Bone marrow (tissue), 2 donors: ENCODE results near the gene CACNA2D3.

Source experiments
- DNase-seq, 2 donors: peaks; one replicate each; lab custom pipeline; 2025; lab: John Stamatoyannopoulos, UW

CACNA2D3 gene

DNA sequence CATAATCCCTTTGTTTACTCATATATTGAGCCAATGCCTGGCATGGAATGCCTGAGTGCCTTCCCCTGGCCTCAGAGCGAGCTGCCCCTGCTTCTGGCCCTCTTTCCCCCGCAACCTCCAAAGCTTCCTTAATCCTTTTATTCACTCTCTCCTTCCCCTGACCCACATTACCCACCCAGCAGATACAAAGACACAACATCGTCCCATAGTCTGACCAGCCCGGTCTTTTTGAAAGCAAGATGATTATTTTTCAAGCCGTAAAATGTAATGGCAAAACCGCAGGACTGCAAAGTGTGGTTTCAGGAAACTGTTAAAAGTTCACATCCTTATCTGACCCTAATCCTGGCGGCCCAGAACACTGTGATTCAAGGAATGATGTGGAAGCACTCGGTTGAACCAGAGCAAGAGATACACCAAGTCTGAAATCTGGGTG is 883.9 kb downstream of the CACNA2D3 start:
- DNase-seq: no peak

DNA sequence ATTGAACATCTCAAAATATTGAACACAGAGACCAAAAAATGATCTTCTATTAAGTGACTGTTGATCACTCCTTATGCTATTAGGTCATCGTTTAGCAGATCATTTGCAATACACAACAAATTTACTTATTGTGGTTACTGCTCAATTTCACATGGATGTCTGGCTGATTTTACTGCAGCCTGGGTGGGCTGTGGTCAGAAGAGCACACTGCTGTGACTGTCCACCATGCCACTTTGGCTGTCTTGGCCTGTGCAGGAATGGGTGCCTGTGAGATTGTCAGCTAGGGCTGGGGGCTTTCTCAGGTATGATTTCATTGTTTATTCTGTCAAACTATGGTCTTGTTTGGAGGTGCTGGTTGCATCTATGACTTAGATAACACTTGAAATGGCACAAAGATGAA is 885.6 kb downstream of the CACNA2D3 start:
- no peak for DNase-seq

DNA sequence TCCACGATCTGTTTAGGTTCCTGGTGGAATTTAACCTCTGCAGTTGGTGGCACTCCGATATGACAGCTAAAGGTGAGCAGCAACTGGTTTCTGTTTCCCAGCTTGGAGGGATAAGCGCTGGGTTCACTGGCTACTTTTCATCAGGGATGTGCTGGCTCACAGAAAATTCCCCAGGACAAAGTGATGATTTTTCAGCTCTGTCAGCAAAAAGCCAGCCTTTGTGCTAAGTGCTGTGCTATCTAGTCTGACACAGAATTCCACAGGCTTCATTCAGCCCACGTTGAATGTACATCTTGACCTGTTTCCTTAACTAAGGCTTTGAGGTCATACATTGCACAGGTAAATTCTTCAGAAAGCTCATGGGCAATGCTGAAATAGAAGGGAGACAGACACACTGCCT is 887.0 kb downstream of the CACNA2D3 start:
- DNase-seq: no peak

DNA sequence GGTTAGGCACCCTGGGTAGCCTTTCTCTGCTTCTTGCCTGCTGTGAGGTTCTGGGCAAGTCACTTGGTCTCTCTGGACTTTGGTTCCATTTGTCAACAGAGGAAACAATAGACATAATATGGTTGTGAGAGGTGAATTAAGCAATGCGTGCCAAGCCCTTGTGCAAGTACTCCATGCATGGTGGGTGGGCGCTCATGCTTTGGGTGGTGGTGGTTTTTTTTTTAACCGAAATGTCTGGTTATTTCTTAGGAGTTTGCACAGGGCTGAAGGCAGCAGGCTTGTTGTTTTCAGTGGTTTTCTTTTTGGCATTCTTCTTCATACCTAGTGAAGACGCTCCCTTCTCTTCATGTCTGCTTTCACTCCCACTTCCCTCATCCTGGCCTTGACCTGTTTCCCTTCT is 889.7 kb downstream of the CACNA2D3 start:
- DNase-seq: no peak

DNA sequence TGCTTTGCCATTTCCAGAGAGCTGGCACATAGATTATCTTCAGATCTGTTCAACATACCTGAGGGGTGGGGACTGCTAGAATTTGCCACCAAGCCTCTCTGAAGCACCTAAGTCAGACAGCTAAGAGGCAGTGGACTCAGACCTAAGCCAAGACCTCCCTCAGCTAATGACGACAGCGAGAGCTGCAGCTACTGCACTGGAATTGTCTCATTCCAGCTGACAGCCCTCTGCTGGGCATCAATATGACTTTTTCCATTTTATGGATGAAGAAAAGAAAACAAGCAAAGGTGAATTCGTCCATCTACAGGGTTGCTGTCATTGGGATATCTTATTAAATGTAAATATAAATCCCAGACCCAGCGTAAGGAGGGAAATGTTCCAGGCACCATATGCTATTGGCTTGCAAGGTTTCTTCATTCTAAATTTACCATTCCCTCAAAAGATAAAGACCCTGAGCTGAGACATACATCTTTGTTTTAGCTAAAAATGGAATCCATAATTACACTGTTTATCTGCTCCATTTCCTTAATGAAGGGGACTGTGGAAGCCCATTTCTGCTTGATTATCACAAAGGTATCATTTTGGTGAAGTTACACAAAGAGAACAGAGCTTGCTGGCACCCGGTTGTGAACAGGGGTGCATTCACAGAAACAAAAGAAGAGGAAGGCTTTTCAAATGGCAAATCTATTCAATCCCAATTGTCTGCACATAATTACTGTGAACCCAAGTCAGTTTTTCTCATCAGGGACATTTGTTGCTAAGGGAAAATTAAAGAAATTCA is 891.0 kb downstream of the CACNA2D3 start:
- no peak for DNase-seq

DNA sequence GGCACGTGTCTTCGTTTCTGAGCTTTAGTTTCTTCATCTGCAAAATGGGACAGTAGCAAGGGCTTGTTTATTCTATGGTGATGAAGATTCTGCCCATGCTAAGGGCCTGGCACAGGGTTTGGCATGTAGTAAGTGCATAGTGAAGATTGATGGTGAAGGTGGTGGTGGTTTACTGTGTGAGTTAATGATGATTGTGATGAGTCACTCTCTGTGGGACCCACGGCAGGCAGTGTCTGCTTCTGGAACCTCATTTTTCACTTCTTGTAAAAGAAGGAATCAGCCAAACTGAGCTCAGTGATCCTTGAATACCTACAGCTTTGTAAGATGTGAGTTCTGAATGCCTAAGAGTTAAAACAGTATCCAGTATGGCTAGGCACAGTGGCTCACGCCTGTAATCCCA is 891.7 kb downstream of the CACNA2D3 start:
- DNase-seq: no peak

DNA sequence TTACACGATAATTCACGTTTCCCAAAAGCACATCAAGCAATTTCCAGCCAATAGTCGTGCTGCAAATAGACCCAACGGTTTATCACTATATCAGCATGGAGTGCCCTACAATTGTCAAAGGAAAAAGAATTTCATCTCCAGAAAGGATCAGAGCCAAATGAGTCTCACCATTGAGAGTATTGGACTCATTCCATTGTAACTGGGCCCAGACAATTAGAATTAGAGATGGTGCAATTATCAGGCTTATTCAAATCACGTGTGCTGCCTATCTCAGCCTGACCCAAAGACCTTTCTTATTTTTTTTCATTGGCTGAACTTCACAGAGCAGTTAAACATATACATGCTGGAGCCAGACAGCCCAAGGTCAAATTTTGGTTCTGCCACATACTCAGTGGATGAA is 892.6 kb downstream of the CACNA2D3 start:
- no peak for DNase-seq

DNA sequence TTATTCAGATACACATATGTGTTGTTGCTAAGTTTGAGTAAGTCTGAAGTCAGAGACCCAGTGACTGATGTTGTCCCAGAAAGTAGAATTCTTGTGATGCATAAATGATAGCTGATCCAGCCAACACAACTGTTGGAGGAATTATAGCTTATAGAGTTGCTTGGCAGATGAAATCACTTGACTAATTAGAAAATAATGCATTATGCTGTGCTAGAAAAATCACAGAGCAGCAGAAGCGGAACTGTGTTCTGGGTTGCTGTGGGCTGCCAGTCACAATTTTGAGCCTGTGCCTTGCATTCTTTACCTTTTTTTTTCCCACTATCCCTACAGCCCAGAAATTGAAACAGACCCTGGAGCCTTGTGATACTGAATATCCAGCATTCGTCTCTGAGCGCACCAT is 895.5 kb downstream of the CACNA2D3 start:
- no peak for DNase-seq

DNA sequence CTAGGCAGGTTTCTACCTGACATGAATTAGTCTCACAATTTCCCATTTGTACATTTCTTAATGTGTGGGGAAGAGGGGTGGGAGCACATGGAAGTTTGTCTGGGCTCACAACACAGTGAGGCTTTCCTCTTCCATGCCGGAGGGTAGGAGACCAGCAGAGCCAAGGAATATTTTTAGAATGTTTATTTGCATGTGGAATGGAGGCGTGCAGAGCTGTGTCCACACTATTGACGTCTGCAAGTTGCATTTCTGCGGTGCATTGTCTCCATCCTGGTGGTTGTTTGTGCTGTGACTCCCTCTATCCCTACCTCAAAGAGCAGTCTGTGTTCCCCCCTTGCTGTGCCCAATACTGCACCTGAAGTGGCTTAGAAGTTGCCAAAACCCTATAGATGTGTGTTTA is 908.6 kb downstream of the CACNA2D3 start:
- no peak for DNase-seq

DNA sequence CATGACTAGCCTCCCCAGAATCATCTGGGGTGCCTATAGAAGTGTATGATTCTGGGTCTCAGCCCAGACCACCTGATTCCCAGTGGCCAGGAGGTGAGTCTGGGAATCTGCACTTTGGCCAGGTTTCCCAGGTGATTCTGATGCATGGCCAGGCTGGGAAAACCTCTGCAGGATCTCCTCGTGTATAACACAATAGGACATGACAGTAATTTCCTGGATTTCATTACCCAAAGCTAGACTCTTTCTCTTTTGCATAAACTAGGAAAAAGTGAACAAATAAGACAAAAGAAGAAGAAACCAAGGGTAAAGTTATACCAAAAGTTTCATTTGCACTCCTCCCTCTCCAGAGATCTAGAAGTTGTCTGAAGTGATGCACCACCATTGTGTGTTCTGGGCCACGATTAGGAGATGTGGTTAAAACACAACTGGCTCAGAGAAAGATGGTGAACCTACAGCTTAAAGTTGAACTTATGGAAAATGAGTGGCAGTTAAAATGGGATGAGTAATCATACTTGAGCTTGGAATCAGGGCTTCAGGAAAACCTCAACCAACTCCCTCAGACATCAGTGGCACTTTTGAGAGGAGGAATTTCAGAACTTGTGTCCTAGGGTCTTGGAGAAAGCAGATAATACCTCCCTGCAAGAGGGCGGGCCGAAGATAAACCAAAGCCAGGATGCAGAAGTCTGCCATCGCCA is 914.7 kb downstream of the CACNA2D3 start:
- DNase-seq: no peak

DNA sequence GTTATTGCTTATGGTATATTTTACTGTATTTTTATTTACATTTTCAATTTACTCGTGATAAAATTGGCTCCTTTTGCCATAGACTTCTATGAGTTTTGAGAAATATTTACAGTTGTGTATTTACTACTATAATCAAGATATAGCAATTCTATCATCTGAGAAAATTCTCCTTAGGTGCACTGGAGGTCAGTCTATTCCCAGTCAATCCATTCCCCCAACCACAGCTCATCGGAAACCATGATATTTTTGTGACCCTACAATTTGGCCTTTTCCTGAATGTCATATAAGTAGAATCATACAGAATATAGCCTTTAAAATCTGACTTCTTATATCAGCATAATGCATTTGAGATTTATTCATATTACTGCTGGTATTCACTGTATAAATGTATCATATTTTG is 920.2 kb downstream of the CACNA2D3 start:
- DNase-seq: no peak

DNA sequence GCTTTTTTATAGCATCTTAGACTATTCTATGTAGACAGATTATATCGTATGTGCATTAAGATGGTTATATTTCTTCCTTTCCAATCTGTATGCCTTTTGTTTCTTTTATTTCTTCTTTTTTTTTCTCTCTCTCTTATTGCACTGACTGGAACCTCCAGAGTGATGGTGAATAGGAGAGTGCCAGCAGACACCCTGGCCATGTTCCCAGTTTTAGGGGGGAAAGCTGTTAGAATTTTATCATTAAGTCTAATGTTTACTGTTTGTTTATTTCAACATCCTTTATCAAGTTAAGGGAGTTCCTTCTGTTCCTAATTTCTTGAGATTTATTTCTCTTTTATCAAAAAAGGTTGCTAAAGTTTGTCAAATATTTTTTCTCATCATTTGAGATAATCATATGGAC is 922.1 kb downstream of the CACNA2D3 start:
- DNase-seq: no peak

DNA sequence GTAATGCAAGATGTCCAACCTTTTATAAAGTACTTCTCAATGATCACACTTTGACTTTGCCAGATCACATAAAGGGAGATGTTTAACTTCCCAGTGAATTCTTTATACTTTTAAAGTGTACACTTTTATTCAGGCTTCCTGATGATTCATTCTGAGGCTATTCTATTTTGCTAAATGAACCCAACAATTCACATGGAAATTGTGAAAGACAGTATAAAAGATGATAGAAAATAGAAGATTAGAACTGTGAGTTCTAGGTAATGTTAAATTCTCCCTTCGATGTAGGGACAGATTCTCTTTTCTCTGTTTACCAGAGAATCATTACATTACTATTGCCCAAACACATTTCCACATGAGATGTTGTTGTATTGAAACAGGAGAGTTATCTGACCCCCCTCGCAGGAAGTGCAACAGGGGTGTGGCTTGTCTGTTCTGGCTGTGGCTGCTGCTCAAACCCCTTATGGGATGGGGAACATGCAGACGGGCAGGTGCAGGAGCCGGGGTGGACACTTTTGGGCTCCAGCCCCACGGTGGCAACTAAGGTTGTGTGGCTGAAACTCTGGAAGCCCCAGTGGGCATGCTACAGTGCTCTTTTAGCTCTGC is 936.8 kb downstream of the CACNA2D3 start:
- no peak for DNase-seq

DNA sequence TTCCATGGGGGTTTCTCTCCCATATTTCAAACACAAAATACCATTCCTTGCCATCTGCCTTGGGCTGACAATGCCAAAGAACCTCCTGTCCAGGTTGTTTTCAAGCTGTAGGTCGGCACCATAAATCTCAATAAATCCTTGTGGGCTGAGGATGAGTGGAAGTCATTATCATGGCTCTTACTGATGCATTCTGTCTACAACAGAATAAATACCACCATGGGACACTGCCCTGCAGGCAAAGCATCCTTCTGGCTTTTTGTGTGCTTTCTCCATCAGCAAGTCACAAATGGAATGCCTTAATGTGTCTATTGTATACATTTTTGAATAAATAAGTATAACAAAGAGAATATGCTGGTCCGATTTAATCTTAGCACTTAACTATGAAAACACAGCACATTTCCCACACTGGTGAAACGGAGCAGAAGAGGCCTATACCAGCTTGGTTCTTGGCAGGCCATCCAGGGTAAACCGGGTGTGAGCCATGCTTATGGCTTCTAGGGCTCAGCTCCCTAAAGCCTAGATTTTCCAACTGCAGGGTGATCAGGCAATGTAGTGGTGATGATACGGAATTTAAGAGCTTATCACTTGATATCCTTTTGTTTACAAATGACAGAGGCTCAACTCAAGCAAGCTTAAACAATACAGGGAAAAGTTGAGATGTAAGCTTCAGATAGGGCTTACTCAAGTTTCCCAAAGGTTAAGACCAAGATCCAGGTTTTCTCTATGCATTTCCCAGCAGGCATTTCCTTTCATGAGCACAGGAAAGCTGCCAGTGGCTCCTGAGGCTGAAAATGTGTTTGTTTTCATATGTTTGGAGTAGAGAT is 938.8 kb downstream of the CACNA2D3 start:
- DNase-seq: no peak

DNA sequence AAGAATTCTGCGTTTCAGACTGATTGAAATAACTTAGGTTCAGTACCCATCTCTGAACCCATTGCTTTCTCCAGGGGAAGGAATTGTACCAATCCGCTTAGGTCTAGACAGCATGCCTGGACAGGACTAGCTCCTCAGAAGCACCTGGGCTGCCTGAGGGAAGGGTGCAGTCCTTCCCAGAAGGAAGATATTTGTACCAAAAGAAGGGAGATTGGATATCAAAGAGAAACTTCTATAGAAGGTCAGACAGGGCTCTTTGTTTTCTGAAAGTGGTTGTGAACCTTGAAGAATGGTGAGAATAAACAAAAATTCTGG is 939.3 kb downstream of the CACNA2D3 start:
- DNase-seq: no peak

DNA sequence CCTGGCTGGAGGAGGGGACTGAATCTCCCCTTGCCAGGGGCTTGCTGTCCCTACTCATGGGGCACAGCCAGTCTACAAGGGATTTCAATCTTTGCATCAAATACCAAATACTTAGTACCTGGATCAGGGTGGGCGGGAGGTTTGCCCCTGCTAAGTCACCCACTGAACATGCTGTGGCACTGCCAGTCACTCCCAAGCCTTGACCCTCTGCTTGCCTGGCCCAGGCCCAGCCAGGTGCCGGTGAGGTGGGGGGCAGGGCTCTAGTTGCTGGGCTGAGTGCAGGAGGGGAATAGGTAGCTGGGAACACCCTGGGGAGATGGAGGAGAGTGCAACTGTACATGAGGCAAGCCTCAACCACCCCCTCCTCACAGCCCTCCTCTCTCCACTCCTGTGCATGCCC is 941.8 kb downstream of the CACNA2D3 start:
- DNase-seq: no peak

DNA sequence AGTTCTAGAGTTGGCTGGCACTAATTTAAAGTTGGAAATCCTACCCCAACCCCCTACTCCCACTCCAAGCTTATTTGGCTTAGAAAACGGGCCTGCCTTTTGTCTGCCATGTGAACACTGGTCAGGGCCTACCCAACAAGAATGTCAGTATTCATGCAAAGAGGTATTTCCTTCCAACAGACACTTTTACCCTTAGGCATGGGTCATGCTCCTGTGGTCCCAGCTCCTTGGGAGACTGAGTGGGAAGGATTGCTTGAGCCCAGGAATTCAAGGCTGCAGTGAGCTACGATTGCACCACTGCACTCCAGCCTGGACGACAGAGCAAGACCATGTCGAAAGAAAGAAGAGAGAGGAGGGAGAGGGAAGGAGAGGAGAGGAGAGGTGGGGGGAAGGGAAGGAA is 943.0 kb downstream of the CACNA2D3 start:
- DNase-seq: no peak

DNA sequence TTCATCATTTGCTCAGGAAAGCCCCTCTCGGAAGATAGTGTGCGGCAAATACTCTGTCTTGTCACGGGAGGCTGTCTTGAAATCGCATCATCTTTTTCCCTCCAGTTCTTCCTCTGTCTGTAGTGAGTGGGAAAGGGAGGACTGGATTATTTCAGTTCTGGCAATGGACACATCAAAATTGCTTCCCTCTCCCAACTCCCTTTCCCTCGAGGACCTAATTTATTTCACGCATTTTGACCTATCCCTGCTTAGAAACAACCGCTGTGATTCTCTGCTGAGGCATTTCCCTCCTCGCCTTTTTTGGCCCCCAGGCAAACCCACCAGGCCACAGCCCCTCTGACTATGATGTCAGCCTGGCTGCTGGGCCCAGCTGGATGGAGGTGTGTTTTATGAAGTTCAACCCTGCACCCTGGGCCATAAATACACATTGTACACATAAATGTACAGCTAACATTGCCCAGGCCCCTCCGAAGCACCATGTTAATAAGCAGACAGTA is 944.2 kb downstream of the CACNA2D3 start:
- DNase-seq: no peak

DNA sequence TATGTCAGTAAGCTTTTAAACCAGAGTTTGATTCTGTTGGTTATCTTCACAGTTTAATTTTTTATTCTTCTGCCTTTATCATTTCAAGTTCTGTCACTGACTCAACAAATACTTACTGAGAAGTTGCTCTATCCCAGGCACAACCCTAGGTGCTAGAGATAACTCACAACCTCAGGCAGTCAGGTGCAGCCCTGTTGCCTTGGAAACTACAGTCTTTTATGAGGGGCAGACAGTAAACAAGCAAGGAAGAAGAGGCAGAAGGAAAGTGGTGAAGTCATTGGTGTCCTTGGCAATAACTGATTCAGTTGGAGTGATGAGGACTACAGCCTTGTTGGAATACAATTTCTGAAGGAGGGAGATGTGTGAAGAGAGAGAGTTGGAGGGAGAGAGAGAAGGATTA is 947.6 kb downstream of the CACNA2D3 start:
- no peak for DNase-seq

DNA sequence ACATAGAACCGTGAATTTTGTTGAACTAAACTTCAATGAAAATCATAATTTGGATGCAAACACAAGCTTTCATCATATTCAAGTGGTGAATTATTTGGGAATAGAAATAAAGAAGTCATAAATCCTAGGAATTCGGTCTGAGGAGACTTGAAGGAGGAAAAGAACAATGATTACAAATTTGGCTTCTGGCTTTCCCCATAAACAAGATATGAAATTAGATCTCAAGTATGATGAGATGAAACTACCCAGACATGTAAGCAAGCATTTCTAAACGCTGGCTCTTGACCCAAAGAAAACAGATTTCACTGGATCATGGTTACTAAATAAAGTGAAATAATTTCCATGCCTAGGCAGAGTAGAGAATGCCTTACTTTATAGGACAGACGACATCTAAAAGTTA is 952.4 kb downstream of the CACNA2D3 start:
- DNase-seq: no peak

DNA sequence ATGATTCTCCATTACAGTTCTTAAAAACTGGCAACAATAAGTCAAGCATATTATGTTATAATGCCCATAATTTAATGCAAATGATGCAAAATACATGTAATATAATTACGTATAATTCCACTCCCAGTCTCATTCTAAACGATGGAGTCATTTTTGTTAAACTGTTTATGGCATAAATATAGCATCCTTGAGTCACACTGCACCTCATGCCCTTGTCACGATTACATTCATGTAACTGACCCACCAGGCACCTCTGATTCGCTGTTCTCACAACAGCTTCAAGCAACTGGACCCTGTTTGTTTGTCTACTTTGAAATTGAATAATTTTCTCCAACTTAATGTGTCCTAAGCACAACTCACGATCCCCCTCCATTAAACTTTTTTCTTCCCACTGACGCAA is 953.5 kb downstream of the CACNA2D3 start:
- no peak for DNase-seq

DNA sequence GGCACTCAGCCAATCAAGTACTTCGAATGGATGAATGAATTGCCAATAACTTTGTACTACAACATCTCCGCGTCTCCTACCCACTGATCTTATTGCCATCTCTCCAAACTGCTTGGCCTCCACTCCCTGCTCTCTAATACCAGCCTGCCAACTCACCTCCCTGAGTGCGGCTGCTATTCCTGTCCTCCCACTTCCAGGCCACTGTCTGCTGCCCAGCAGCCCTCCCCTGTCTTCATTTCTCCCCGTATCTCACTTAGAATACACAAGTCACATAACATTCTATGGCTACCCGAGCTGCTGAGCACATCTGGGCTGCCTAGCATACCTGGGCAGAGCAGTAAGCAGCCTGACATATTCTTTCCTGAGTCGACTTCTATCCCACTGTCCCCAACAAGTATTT is 955.4 kb downstream of the CACNA2D3 start:
- no peak for DNase-seq
